HG03159 (cell line): ENCODE data around the gene ARHGAP1.

Source experiments
- ATAC-seq: cut with Tn5 transposase; IDR thresholded peaks from one replicate; pipeline ENCODE4 v1.9.1; 2021; ENCODE audit warnings: mild to moderate bottlenecking, moderate library complexity; ENCODE audit not compliant: unreplicated experiment

The ARHGAP1 gene

DNA sequence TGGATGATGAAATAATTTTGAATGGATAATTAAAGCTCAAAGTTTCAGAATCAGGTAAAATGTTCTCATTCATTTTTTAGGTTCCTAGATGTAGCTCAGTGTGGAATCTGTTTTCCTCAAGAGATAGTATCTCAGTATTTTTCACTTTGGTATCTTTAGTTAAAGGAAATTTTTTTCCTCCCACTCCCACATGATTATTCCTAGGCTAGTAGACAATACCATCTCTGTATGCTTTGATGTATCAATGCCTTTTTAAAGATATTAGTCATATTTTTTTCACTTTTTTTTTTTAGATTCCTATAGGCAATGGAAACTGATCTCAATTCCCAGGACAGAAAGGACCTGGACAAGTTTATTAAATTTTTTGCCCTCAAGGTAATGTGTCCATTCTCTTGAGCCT is 56.4 kb downstream of the ARHGAP1 start:
- ATAC-seq: no peak

DNA sequence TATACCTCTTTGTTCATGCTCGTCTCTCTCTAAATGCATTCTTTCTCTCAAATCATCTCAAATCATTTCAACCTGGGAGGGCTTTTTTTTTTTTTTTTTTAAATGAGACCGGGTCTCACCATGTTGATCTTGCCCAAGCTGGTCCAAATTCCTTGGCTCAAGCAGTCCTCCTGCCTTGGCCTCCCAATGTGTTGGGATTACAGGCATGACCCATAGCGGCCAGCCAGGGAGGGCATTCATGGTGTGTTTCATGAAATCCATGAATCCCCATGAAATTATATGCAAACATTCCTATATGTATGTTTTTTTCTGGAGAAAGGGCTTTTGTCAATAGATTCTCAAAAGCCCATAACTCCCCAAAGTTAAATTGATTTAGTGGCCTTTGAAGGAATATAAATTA is 56.9 kb downstream of the ARHGAP1 start:
- no peak for ATAC-seq

DNA sequence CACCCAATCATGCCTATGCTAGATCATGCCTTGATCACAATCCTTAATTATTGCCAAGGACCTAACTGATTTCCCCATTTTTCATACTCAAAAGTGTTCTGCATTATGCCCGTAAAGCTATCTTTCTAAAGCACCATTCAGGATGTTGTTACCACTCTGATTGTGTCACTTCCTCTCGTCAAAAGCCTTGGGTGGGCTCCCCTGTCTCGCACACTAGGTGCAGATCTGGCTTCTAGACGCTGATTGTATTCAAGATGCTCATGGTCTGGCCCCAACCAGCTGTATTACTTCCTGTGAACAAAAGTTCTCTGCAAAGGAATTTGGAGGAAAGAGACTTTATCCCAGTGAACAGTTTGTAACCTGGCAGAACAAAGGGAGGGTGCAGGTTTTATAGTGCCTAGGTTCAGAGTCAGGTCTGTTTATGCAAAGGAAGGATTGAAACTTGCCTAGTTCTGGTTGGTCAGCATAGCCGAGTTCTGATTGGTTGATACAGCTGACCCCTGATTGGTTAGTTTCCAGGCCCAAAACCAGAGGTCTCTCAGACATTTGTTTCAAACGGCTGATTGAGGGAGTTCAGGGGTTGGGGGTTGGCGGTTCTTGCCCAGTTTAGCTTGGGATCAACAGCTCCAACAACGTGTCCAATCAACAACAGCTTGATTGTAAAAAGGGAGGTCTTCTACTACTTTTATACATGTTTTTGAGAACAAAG is 57.6 kb downstream of the ARHGAP1 start:
- no peak for ATAC-seq

DNA sequence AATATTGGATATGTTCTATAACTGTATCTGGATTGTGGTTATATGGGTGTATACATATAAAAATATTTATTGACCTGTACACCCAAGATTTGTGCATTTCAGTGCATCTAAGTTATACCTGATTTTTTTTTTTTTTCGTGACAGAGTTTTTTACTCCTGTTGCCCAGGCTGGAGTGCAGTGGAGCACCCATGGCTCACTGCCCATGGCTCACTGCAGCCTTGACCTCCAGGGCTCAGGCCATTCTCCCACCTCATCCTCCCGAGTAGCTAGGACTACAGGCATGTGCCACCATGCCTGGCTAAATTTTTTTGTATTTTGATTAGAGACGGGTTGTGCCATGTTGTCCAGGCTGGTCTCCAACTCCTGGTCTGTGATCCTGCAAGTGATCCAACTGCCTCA is 58.8 kb downstream of the ARHGAP1 start:
- no peak for ATAC-seq

DNA sequence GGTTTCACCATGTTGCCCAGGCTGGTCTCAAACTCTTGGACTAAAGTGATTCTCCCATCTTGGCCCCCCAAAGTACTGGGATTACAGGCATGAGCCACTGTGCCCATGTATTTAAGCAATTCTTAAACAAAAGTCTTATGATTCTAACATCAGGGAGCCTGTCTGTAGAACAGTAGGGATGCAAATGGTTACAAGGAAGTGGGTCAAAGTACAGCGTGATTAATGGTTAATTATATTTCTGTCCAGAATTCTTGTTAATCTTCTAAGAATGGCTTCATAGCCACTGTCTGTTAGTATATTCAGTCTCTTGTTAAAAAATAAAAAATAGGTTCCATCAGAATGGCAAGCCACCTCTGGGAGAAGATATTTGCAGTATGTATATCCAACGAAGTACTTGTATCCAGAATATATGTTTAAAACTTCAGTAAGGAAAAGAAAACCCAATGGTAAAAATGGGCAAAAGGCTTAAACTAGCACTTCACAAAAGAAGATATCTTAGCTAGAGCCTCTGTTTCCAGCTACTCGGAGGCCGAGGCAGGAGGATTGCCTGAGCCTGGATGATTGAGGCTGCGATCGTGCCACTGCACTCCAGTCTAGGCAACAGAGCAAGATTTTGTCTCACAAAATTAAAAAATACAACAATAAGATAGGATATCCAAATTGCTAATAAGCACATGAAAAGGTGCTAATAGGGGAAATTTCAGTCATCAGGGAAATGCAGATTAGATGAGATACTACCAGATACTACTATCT is 60.2 kb downstream of the ARHGAP1 start:
- ATAC-seq: no peak

DNA sequence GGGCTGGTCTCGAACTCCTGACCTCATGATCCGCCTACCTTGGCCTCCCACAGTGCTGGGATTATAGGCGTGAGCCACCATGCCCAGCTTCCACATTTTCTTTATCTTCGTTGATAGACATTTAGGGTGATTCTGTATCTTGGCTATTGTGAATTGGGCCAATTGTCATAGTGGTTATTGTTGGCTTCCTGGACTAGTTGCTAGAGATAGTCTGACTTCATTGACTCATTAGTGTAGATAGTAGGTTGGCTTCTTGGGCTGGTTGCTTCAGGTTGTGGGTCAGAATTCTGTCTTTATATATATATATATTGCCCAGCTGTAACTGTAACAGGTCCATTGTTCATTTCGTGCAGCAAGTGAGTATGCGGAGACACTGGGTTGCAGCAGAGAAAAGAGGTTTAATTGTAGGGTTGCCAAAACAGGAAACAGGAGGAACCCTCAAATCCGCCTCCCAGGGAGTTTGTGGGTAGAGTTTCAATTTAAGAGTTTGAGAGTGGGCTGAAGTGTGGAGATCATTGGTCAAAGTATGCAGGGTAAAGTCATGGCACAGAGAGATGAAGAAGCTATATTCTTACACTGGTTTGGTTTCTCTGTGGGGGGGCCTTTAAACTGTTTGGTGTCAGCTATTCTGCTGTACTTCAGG is 61.1 kb downstream of the ARHGAP1 start:
- ATAC-seq: no peak

DNA sequence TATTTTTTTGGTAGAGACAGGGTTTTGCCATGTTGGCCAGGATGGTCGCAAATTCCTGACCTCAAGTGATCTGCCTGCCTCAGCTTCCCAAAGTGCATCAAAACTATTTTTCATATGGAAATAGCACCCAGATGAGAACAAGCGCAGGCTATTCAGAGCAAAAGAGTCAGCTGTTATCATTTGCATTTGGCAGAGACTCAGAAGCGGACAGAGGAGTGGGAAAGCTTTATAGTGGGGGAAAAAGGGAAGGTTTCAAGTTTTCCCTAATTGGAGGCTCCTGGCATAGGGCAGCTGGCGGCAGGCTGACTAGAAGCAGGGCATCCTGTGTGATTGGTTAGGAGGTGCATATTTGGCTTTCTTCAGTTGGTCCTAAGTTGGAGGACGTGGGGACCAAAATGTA is 62.9 kb downstream of the ARHGAP1 start:
- no peak for ATAC-seq

DNA sequence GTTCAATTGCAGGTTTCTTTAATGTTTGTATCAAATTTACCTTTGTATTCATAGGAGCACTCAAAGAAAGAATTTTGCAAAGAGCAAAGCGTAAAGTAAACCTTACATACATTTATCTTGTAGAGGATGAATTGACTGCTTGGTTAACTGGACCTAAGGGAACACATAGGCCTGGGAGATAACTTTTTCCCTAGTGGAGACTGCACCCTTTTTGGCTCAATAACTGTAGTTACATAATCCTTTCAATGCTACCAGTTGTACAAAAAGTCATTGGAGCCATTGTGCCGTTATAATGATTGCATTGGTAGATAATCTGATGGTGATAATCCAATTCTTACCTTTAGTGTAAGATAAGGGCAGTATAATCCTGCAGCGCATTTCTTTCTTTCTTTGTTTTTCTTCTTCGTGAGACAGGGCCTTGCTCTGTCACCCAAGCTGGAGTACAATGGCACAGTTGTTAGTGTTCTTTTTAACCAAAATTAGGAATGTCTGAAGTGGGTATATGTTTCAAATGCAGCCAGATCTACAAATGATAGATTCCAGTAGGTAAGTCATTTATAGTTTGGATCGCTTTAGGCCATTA is 64.8 kb downstream of the ARHGAP1 start:
- ATAC-seq: no peak

DNA sequence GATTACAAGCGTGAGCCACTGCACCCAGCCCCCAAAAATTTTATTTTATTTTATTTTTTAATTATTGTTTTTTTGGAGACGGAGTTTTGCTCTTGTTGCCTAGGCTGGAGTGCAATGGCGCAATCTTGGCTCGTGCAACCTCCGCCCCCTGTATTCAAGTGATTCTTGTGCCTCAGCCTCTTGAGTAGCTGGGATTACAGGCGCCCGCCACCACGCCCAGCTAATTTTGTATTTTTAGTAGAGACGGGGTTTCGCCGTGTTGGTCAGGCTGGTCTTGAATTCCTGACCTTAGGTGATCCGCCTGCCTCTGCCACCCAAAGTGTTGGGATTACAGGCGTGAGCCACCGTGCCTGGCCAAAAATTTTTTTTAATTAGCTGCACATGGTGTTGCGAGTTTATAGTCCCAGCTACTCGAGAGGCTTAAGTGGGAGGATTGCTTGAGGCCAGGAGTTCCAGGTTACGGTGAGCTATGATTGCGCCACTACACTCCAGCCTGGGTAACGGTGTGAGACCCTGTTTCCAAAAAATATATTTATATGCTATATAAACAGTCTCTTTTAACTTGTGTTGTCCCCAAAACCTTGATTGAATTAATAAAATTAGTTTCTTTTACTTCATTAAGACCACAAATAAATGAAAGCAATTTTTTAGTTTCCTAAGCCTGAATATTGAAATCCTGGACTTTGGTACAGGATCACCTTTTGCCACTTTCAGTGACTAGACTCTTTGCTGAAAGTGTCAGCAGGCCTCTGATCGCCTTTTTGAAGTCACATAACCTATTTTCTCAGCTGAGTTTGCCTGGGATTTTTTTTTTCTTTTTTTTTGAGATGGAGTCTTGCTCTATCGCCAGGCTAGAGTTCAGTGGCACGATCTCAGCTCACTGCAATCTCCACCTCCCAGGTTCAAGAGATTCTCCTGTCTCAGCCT is 66.9 kb downstream of the ARHGAP1 start:
- no peak for ATAC-seq

DNA sequence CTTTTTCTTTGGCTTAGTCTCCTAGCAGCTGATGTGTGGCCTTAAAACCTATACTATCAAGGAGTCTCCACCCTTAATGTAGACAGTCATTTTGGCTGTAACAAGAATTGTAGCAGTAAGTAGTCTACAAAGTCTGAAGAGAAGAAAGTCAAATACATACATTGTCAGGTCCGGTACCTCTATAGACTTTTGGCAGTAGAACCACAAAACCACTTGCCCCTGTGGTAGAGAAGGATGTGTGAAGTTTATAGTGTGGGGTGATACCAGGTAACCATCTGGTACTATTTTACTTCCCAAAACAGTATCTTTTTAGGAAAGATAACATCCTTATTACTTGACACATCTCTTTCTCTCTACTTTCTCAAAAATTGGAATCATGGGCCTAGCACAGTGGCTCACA is 67.9 kb downstream of the ARHGAP1 start:
- no peak for ATAC-seq

DNA sequence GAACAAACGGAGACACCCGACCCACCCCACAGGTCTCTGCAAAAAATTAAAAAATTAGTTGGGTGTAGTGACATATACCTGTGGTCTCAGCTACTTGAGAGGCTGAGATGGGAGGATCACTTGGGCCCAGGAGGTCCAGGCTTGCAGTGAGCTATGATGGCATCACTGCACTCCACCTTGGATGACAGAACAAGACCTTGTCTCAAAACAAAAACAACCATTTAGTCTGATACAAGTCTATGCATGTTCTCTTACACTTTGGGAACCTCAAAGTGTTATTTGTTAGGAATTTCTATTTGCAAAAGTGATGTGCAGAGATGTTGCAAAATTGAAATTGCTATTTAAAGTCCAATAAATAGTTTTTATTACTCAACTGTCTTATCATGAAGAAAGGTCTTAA is 68.7 kb downstream of the ARHGAP1 start:
- ATAC-seq: no peak

DNA sequence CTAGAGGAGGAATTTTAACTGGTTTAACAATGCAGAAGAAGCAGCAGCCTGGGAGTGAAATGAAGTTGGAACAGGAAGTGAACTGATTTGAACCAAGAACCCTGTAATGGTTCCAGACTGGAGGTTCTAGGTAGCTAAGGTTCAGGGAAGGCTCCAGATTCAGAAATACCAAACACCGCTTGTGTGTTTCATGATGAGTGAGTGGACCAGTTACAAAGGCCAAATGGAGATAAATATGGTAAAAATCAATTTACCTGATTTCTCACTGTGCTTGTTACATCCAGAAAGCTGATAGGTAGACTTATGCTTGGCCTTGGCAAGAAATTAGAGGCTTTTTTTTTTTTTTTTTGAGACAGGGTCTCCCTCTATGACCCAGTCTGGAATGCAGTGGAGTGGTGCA is 70.2 kb downstream of the ARHGAP1 start:
- ATAC-seq: no peak

DNA sequence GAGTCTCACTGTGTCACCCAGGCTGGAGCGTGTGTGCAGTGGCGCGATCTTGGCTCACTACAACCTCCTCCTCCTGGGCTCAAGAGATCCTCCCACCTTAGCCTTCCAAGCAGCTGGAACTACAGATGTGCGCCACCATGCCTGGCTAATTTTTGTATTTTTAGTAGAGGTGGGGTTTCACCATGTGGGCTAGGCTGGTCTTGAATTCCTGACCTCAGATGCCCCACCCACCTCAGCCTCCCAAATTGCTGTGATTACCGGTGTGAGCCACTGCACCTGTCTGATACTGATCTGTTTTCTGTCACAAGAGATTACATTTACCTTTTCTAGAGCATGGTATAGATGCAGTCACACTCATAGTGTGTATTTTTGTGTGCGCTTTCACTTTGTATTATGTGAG is 71.5 kb downstream of the ARHGAP1 start:
- ATAC-seq: no peak
